GM10266 (cell line): ENCODE data around the gene RCAN1.
"Not testable (repeated sequence)": the region's sequence is repeated elsewhere in the genome, so short reads cannot be mapped to it uniquely, and the experiment has no call there.

Source experiments
- DNase-seq: peaks from one replicate; pipeline ENCODE4 v3.0.0; 2012; ENCODE audit errors: extremely low spot score
- TF ChIP-seq, protein P1 (sequence below): IDR thresholded peaks from 2 replicates; pipeline ENCODE4 v1.5.1; 2012; ENCODE audit warnings: mild to moderate bottlenecking, low read depth; ENCODE audit not compliant: control insufficient read depth, insufficient read depth; ENCODE audit errors: missing control alignments

RCAN1 gene

DNA sequence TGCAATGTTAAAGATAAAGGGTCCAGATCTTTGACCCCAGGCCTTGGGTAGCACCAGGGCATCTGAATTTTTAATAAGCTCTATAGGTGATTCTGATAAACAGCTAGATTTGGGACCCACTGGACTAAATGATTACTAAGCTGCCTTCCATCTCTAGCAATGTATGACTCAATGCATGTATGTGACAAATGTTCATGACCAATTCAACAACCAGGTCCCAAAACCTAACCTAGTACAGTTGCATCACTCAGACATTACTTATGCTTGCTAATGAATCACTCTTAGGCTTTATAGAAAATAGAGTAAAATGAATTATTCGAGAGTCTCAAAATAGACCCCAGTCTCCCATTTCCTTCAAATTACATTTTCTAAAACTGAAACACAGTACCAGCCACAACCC is 35.5 kb downstream of the RCAN1 start:
- no peak for DNase-seq
- TF ChIP-seq, protein P1, sequence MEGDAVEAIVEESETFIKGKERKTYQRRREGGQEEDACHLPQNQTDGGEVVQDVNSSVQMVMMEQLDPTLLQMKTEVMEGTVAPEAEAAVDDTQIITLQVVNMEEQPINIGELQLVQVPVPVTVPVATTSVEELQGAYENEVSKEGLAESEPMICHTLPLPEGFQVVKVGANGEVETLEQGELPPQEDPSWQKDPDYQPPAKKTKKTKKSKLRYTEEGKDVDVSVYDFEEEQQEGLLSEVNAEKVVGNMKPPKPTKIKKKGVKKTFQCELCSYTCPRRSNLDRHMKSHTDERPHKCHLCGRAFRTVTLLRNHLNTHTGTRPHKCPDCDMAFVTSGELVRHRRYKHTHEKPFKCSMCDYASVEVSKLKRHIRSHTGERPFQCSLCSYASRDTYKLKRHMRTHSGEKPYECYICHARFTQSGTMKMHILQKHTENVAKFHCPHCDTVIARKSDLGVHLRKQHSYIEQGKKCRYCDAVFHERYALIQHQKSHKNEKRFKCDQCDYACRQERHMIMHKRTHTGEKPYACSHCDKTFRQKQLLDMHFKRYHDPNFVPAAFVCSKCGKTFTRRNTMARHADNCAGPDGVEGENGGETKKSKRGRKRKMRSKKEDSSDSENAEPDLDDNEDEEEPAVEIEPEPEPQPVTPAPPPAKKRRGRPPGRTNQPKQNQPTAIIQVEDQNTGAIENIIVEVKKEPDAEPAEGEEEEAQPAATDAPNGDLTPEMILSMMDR, result no peak

DNA sequence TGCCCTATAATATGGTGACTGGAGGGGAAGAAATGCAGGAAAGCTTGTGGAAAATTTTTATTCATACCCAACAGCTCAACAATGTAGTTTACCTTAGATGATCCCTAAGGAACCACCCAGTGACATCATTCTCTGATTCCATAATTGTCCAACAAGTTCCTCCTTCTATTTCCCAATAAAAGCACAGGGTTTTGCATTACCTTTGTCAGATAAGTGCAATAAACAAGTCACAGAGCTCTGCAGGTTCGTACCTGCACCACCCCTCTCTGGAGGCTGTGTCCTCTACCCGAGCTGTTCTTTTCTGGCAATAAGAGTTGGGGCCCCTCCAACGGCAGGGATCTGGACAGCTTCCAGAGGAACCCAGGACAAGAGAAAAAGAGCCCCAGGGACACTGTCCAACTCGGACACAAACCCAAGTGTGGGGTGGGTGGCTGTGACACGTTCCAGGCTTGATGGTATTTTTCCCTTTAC is 38.8 kb downstream of the RCAN1 start:
- TF ChIP-seq, protein P1, result no peak
- DNase-seq, result no peak

DNA sequence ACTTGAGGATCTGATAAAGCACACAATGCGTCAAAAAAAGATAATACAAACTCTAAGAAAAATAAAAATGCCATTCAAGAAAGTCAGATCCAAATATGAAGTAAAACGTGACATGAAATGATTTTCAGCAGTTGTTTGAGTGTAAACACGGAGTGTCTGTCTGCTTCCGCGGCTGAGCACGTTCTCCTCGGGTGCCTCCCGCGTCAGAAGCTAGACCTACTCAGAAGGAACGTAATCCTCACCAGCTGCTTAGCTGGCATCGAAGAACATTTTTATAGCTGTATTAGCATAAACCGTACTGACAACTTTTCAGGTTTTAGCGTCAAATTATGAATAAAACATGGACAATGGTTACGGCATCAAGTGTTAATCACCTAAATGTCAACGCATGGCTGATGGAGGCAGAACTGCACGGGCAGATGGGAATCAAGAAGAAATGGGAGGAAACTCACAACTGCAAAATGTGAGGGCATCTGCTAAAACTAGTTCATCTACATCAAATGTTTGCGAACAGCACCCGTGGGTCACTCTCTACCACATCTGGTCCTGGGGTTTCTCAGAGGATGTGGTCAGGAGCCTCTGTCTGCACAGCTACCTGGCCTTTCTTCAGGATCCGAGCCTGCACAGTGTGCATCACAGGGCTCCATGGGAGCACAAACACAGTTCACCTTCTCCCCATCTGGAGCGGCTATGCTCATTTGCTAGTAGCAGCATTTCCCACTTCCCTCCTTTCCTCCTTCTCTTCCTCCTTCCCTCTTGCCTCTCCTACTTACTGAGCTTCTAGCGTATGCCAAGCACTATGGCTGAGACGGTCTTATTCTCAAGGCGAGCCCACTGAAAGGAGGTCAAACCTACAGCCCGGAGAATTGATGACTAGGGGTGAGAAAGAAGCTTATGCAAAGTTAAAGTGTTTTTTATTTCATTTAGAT is 40.0 kb downstream of the RCAN1 start:
- DNase-seq, result no peak
- TF ChIP-seq, protein P1, result no peak

DNA sequence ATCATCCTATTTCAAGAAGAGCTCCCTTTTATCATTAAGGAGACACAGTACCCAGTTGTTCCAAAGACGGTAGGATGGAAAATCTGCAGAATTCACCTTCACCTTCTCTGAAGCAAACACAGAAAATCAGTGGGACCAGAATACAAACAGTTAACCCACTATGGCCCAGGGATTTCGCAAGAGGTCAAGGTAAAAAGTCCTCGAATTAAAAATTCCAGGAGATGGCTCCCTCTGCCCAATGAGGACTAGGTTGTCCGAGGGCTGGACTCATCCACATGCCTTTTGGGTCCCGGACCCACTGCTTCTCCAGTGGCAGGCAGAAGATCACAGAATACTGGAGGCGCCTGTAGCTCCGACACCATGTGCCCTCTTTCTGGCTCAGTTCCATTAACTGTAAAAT is 42.9 kb downstream of the RCAN1 start:
- no peak for DNase-seq
- TF ChIP-seq, protein P1, result no peak

DNA sequence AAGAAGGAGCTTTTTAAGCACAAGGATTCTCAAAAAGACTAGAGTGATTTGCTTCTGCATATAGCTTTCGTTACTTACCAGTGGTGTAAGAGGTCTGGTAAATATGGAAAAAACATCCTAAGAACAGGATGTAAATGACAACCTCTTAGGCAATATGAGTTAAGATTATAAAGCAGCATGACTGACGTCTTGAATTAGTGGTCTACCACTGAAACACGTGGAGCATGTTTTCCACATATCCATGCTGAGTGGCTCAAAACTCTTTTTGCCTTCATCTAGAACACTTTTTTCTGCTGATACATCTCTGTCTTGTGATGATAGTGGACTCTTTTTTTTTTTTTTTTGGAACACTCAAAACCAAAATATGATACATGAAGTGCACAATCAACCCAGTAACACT is 44.6 kb downstream of the RCAN1 start:
- no peak for DNase-seq
- TF ChIP-seq, protein P1, result no peak

DNA sequence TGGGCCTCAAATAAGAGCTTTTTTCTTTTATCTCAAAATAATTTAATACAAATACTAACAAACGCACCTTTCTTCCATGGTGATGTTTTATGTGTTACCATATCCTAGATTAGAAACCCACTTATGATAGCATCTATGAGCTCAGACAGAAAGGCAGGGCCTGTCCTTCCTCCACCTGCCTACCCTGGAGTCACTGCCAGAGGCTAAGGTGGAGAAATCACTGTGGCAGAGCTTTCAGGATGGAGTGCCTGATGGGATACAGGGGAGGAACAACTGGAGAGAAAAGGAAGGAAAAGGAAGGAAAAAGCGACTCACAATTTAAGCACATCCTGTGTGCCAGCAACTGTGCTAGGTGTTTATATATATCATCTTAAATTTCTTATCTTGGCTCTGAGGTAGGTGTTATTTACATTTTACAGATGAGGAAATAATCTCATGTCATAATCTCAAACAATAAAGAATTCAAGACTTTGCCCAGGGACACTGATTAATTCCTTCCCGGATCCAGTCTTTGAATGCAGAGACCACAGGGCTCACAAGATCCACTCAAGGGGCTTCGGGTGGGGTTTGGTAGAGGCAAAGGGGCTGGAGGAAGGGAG is 45.4 kb downstream of the RCAN1 start:
- no peak for DNase-seq
- TF ChIP-seq, protein P1, result no peak

DNA sequence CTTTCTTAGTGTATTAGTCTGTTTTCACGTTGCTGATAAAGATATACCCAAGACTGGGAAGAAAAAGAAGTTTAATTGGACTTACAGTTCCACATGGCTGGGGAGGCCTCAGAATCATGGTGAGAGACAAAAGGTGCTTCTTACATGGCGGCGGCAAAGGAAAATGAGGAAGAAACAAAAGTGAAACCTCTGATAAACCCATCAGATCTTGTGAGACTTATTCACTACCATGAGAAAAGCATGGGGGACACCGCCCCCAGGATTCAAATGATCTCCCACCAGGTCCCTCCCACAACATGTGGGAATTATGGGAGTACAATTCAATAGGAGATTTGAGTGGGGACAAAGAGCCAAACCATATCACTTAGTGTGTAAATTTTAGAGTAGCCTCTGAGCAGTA is 46.1 kb downstream of the RCAN1 start:
- not testable (repeated sequence) for DNase-seq
